NCI-H1930 (cell line): ENCODE data around the gene PCNX2.
"Not testable (repeated sequence)": the region's sequence is repeated elsewhere in the genome, so short reads cannot be mapped to it uniquely, and the experiment has no call there.

Experiments used
- DNase-seq, 2 experiments: peaks; one replicate each; lab custom pipeline; 2025; lab: John Stamatoyannopoulos, UW

Gene PCNX2

GRCh38 chr1:233217832-233218231 is 77.7 kb downstream of the PCNX2 start:
- DNase-seq: no peak

- no peak for DNase-seq
These were observed 79.5 kb downstream of the PCNX2 start for GRCh38 chr1:233216009-233216408.

- no peak for DNase-seq
These were observed 80.3 kb downstream of the PCNX2 start for GRCh38 chr1:233215135-233215760.

GRCh38 chr1:233211595-233211994 is 83.9 kb downstream of the PCNX2 start:
- DNase-seq: no peak

- no peak for DNase-seq
These were observed 84.4 kb downstream of the PCNX2 start for GRCh38 chr1:233211106-233211505.

- no peak for DNase-seq
These were observed 86.0 kb downstream of the PCNX2 start for GRCh38 chr1:233209481-233209880.

- DNase-seq: no peak
These were observed 86.8 kb downstream of the PCNX2 start for GRCh38 chr1:233208687-233209086.

GRCh38 chr1:233197940-233198339 is 97.6 kb downstream of the PCNX2 start:
- DNase-seq: no peak

GRCh38 chr1:233193741-233194140 is 101.8 kb downstream of the PCNX2 start:
- no peak for DNase-seq

GRCh38 chr1:233190987-233191386 is 104.5 kb downstream of the PCNX2 start:
- no peak for DNase-seq

- DNase-seq: no peak
These were observed 106.0 kb downstream of the PCNX2 start for GRCh38 chr1:233189526-233189925.

- no peak for DNase-seq
These were observed 107.5 kb downstream of the PCNX2 start for GRCh38 chr1:233188061-233188460.

- no peak for DNase-seq
These were observed 112.1 kb downstream of the PCNX2 start for GRCh38 chr1:233183226-233184020.

GRCh38 chr1:233182587-233182986 is 112.9 kb downstream of the PCNX2 start:
- DNase-seq: no peak

GRCh38 chr1:233180641-233181364 is 114.7 kb downstream of the PCNX2 start:
- DNase-seq: no peak

GRCh38 chr1:233179638-233180037 is 115.9 kb downstream of the PCNX2 start:
- DNase-seq: not testable (repeated sequence)

- no peak for DNase-seq
These were observed 123.3 kb downstream of the PCNX2 start for GRCh38 chr1:233172201-233172600.

- no peak for DNase-seq
These were observed 124.8 kb downstream of the PCNX2 start for GRCh38 chr1:233170741-233171140.

- no peak for DNase-seq
These were observed 127.1 kb downstream of the PCNX2 start for GRCh38 chr1:233168384-233168783.

- DNase-seq: no peak
These were observed 128.6 kb downstream of the PCNX2 start for GRCh38 chr1:233166896-233167295.

- DNase-seq: no peak
These were observed 131.8 kb downstream of the PCNX2 start for GRCh38 chr1:233163696-233164095.

- DNase-seq: no peak
These were observed 137.2 kb downstream of the PCNX2 start for GRCh38 chr1:233158322-233158721.

GRCh38 chr1:233157245-233157644 is 138.3 kb downstream of the PCNX2 start:
- no peak for DNase-seq
